T-helper 2 cell treated with Interferon-gamma antibody and Interleukin-4, amounts not matched to agents 5 μg/mL and 100 μg/mL, for 36 hours (primary cell): ENCODE data around the gene HSPB2.
"Not testable (repeated sequence)": the region's sequence is repeated elsewhere in the genome, so short reads cannot be mapped to it uniquely, and the experiment has no call there.

Source experiments
- DNase-seq: peaks from one replicate; pipeline ENCODE4 v3.0.0; 2021; ENCODE audit warnings: low spot score
- H3K27ac Mint-ChIP-seq: one replicate; pipeline ENCODE4 v1.8.0; 2021; ENCODE audit warnings: mild to moderate bottlenecking, mixed read lengths
- H3K27me3 Mint-ChIP-seq: one replicate; pipeline ENCODE4 v1.8.0; 2021; ENCODE audit warnings: low read depth, mixed read lengths
- H3K36me3 Mint-ChIP-seq: one replicate; pipeline ENCODE4 v1.8.0; 2021; ENCODE audit warnings: low read depth, mixed read lengths
- H3K4me1 Mint-ChIP-seq: one replicate; pipeline ENCODE4 v1.8.0; 2021; ENCODE audit warnings: low read depth, mixed read lengths
- H3K4me3 Mint-ChIP-seq: one replicate; pipeline ENCODE4 v1.8.0; 2022; ENCODE audit warnings: mild to moderate bottlenecking, moderate library complexity, mixed read lengths
- H3K9me3 Mint-ChIP-seq: one replicate; pipeline ENCODE4 v1.8.0; 2021; ENCODE audit warnings: mixed read lengths

The HSPB2 gene

GRCh38 chr11:111912535-111912934, at the start of gene HSPB2:
TSS of gene HSPB2 (plus strand) at chr11:111912734. CDS start at chr11:111912830, 96 bp downstream.
- peaks cover 66% of the 10 kb centered on the region for H3K27me3 Mint-ChIP-seq
- DNase-seq = no peak
- H3K36me3 Mint-ChIP-seq = no peaks in the 10 kb centered on the region
- H3K4me1 Mint-ChIP-seq = no peaks in the 10 kb centered on the region
- no peak within 1 kb of the TSS for H3K27ac Mint-ChIP-seq
- no peaks in the 10 kb centered on the region for H3K9me3 Mint-ChIP-seq
- no peak within 1 kb of the TSS for H3K4me3 Mint-ChIP-seq

- Mint-ChIP-seq H3K36me3 (peaks cover 29% of the 10 kb centered on the region), H3K27ac (no peak overlapping the region), H3K27me3 (no peaks in the 10 kb centered on the region), H3K4me3 (peak overlapping the region; percentile 28), H3K4me1 (peaks cover 13% of the 10 kb centered on the region), H3K9me3 (no peaks in the 10 kb centered on the region)
- DNase-seq = no peak
Measured at GRCh38 chr11:111870113-111870512, 42.4 kb upstream of the HSPB2 start.

- Mint-ChIP-seq H3K27ac (peak overlapping the region; percentile 89), H3K4me3 (peak overlapping the region; percentile 90), H3K27me3 (no peaks in the 10 kb centered on the region), H3K36me3 (peaks cover 26% of the 10 kb centered on the region), H3K9me3 (no peaks in the 10 kb centered on the region), H3K4me1 (peaks cover 13% of the 10 kb centered on the region)
- DNase-seq = no peak
Measured at GRCh38 chr11:111870522-111870885, 42.0 kb upstream of the HSPB2 start.

- Mint-ChIP-seq H3K36me3 (peaks cover 25% of the 10 kb centered on the region), H3K4me3 (peak within 1 kb of the TSS; percentile 90), H3K4me1 (peaks cover 13% of the 10 kb centered on the region), H3K27ac (peak within 1 kb of the TSS; percentile 89), H3K9me3 (no peaks in the 10 kb centered on the region), H3K27me3 (no peaks in the 10 kb centered on the region)
- DNase-seq = peak; percentile 83
Measured at GRCh38 chr11:111870886-111871692, 41.4 kb upstream of the HSPB2 start, which contains the start of gene ALG9. TSS of gene ALG9 (minus strand) at chr11:111871581. CDS start at chr11:111871482, 99 bp downstream.

- Mint-ChIP-seq H3K4me1 (peaks cover 13% of the 10 kb centered on the region), H3K27ac (peak overlapping the region; percentile 85), H3K36me3 (peaks cover 19% of the 10 kb centered on the region), H3K9me3 (no peaks in the 10 kb centered on the region), H3K27me3 (no peaks in the 10 kb centered on the region), H3K4me3 (peak overlapping the region; percentile 90)
- DNase-seq = no peak
Measured at GRCh38 chr11:111871693-111872161, 40.8 kb upstream of the HSPB2 start.

- Mint-ChIP-seq H3K4me3 (peak overlapping the region; percentile 92), H3K27me3 (no peaks in the 10 kb centered on the region), H3K4me1 (peaks cover 14% of the 10 kb centered on the region), H3K36me3 (peaks cover 6% of the 10 kb centered on the region), H3K27ac (peak overlapping the region; percentile 99), H3K9me3 (no peaks in the 10 kb centered on the region)
- DNase-seq = no peak
Measured at GRCh38 chr11:111878385-111878848, 34.1 kb upstream of the HSPB2 start.

GRCh38 chr11:111878849-111879636, 33.5 kb upstream of the HSPB2 start, which contains the start of the genes CFAP68 and FDXACB1:
TSS of gene CFAP68 (plus strand) at chr11:111879541. CDS start at chr11:111879561, 20 bp downstream.
TSS of gene FDXACB1 (minus strand) at chr11:111879165. CDS start at chr11:111879132, 33 bp downstream.
- H3K36me3 Mint-ChIP-seq = peaks cover 6% of the 10 kb centered on the region
- H3K9me3 Mint-ChIP-seq = no peaks in the 10 kb centered on the region
- peaks cover 14% of the 10 kb centered on the region for H3K4me1 Mint-ChIP-seq
- peak; percentile 94 for DNase-seq
- no peaks in the 10 kb centered on the region for H3K27me3 Mint-ChIP-seq
- peak within 1 kb of the TSS; percentile 92 for H3K4me3 Mint-ChIP-seq
- peak within 1 kb of the TSS; percentile 99 for H3K27ac Mint-ChIP-seq

- peaks cover 6% of the 10 kb centered on the region for H3K36me3 Mint-ChIP-seq
- H3K27me3 Mint-ChIP-seq = no peaks in the 10 kb centered on the region
- H3K4me1 Mint-ChIP-seq = peaks cover 14% of the 10 kb centered on the region
- H3K4me3 Mint-ChIP-seq = peak overlapping the region; percentile 92
- no peak for DNase-seq
- no peaks in the 10 kb centered on the region for H3K9me3 Mint-ChIP-seq
- H3K27ac Mint-ChIP-seq = peak overlapping the region; percentile 99
Measured at GRCh38 chr11:111879637-111879960, 32.9 kb upstream of the HSPB2 start.

- peaks cover 14% of the 10 kb centered on the region for H3K4me1 Mint-ChIP-seq
Measured at GRCh38 chr11:111882202-111882601, 30.3 kb upstream of the HSPB2 start.

GRCh38 chr11:111885053-111885452, 27.5 kb upstream of the HSPB2 start:
- H3K4me3 Mint-ChIP-seq, H3K27me3 Mint-ChIP-seq, H3K9me3 Mint-ChIP-seq, H3K4me1 Mint-ChIP-seq, H3K36me3 Mint-ChIP-seq, DNase-seq, H3K27ac Mint-ChIP-seq: not testable (repeated sequence)

More at GRCh38 chr11:111882202-111882601, 30.3 kb upstream of the HSPB2 start:
- Mint-ChIP-seq H3K4me3 (no peak overlapping the region), H3K36me3 (peaks cover 3% of the 10 kb centered on the region), H3K27ac (no peak overlapping the region), H3K9me3 (no peaks in the 10 kb centered on the region), H3K27me3 (no peaks in the 10 kb centered on the region)
- no peak for DNase-seq

- no peak for DNase-seq
- H3K4me3 Mint-ChIP-seq = no peak overlapping the region
- H3K36me3 Mint-ChIP-seq = no peaks in the 10 kb centered on the region
- no peaks in the 10 kb centered on the region for H3K4me1 Mint-ChIP-seq
- no peaks in the 10 kb centered on the region for H3K27me3 Mint-ChIP-seq
- H3K9me3 Mint-ChIP-seq = no peaks in the 10 kb centered on the region
- H3K27ac Mint-ChIP-seq = no peak overlapping the region
Measured at GRCh38 chr11:111886032-111886431, 26.5 kb upstream of the HSPB2 start.

GRCh38 chr11:111886844-111887243, 25.7 kb upstream of the HSPB2 start:
- no peak overlapping the region for H3K27ac Mint-ChIP-seq
- H3K4me1 Mint-ChIP-seq = no peaks in the 10 kb centered on the region
- no peaks in the 10 kb centered on the region for H3K36me3 Mint-ChIP-seq
- no peaks in the 10 kb centered on the region for H3K27me3 Mint-ChIP-seq
- DNase-seq = no peak
- H3K4me3 Mint-ChIP-seq = no peak overlapping the region
- H3K9me3 Mint-ChIP-seq = no peaks in the 10 kb centered on the region

GRCh38 chr11:111905411-111905810, 7.1 kb upstream of the HSPB2 start:
- no peaks in the 10 kb centered on the region for H3K36me3 Mint-ChIP-seq
- no peak overlapping the region for H3K4me3 Mint-ChIP-seq
- peaks cover 28% of the 10 kb centered on the region for H3K27me3 Mint-ChIP-seq
- H3K4me1 Mint-ChIP-seq = no peaks in the 10 kb centered on the region
- no peak for DNase-seq
- H3K27ac Mint-ChIP-seq = no peak overlapping the region
- H3K9me3 Mint-ChIP-seq = no peaks in the 10 kb centered on the region

GRCh38 chr11:111906680-111907079, 5.9 kb upstream of the HSPB2 start:
- Mint-ChIP-seq H3K27ac (no peak overlapping the region), H3K36me3 (no peaks in the 10 kb centered on the region), H3K4me3 (no peak overlapping the region), H3K27me3 (peaks cover 40% of the 10 kb centered on the region), H3K9me3 (no peaks in the 10 kb centered on the region), H3K4me1 (no peaks in the 10 kb centered on the region)
- no peak for DNase-seq
